Measurements from ENCODE around the gene DLGAP1.

DLGAP1 gene

GRCh38 chr18:3502650-3503049, 952.5 kb downstream of the DLGAP1 start:
- no peak for DNase-seq

GRCh38 chr18:3500016-3500415, 955.1 kb downstream of the DLGAP1 start:
- no peak for DNase-seq

- no peak for DNase-seq
Observed at GRCh38 chr18:3499501-3499900, 955.6 kb downstream of the DLGAP1 start.

- DNase-seq: no peak
Observed at GRCh38 chr18:3498698-3499471, 956.2 kb downstream of the DLGAP1 start.

- DNase-seq: no peak
Observed at GRCh38 chr18:3495691-3496430, 959.2 kb downstream of the DLGAP1 start.

GRCh38 chr18:3494569-3494968, 960.5 kb downstream of the DLGAP1 start:
- DNase-seq: no peak

GRCh38 chr18:3494245-3494526, 960.9 kb downstream of the DLGAP1 start:
- DNase-seq: no peak

- DNase-seq: no peak
Observed at GRCh38 chr18:3493501-3494244, 961.4 kb downstream of the DLGAP1 start.

- no peak for DNase-seq
Observed at GRCh38 chr18:3492721-3493120, 962.4 kb downstream of the DLGAP1 start.

- no peak for DNase-seq
Observed at GRCh38 chr18:3491981-3492555, 963.0 kb downstream of the DLGAP1 start.

GRCh38 chr18:3489462-3489861, 965.6 kb downstream of the DLGAP1 start:
- DNase-seq: no peak

- DNase-seq: no peak
Observed at GRCh38 chr18:3486512-3486911, 968.6 kb downstream of the DLGAP1 start.

- DNase-seq: no peak
Observed at GRCh38 chr18:3485153-3486149, 969.7 kb downstream of the DLGAP1 start.

- no peak for DNase-seq
Observed at GRCh38 chr18:3482258-3482657, 972.8 kb downstream of the DLGAP1 start.

GRCh38 chr18:3481696-3482210, 973.4 kb downstream of the DLGAP1 start:
- DNase-seq: peak; percentile 64

- no peak for DNase-seq
Observed at GRCh38 chr18:3480827-3481573, 974.1 kb downstream of the DLGAP1 start.

GRCh38 chr18:3479978-3480509, 975.1 kb downstream of the DLGAP1 start:
- DNase-seq: no peak

- no peak for DNase-seq
Observed at GRCh38 chr18:3478262-3478978, 976.7 kb downstream of the DLGAP1 start.

- no peak for DNase-seq
Observed at GRCh38 chr18:3472681-3473544, 982.2 kb downstream of the DLGAP1 start.

All from RPMI8226 (cell line).